ENCODE measurements around the gene RSU1. TPM values are rescaled to one million over a fixed set of nuclear protein-coding genes. Genes with fewer than 3 reads are reported as not detected.

RSU1 gene
- total RNA-seq, 1 donor from 2014 or later = 60.7 TPM

DNA sequence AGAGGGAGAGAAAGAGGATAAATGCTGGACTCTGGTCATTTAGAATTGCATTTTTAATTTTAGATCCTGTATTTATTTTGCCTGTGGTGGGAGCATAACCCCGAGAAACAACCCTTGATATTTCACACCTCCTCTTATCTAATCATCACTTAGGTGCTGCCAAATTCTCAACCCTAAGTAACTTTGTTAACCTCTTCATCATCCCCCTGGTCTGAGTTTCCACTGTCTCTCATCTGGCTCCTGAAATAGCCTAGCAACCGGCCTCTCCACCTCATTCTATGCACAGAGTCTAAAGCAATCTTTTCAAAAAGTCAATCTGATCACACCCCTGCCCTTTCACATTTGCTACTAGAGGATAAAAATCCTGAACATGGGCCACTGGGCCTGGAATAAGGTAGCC, 177.1 kb downstream of the RSU1 start:
- TF ChIP-seq CTCF (IDR thresholded peaks at IDR 0.05) = no peak
- Mint-ChIP-seq H3K4me1 (no peaks in the 10 kb centered on the region), H3K27me3 (no peaks in the 10 kb centered on the region), H3K9me3 (no peaks in the 10 kb centered on the region), H3K4me3 (no peak overlapping the region), H3K36me3 (ENCODE audit: low read depth) (peaks cover 3% of the 10 kb centered on the region), H3K27ac (no peak overlapping the region)
- POLR2A ChIA-PET = no interaction called here
- no peak for DNase-seq
- CTCF ChIA-PET = no interaction called here
- intact Hi-C loops (cut with micrococcal nuclease) = no loop called here
- ATAC-seq (ENCODE audit: low read depth) = no peak

DNA sequence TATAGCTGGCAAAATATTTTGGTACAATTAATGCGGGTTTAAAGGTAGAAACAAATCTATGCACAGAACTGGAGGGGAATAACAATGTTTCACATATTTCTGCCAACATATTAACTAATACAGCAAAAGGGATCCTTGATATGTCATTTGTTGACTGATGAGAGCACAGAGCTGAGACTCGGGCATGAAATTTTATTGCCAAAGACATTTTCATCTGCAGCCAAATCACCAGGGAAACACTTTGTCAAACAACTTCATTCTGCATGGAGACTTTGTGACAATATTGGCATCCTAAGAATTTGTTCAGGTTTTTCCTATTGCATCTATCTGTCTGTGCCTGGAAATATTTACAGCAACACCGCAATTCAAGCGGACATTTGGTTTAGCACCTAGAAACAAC, 177.8 kb downstream of the RSU1 start:
- intact Hi-C loops (cut with micrococcal nuclease) = no loop called here
- H3K9me3 Mint-ChIP-seq = no peaks in the 10 kb centered on the region
- no peak for DNase-seq
- H3K27me3 Mint-ChIP-seq = no peaks in the 10 kb centered on the region
- peaks cover 3% of the 10 kb centered on the region for H3K36me3 Mint-ChIP-seq (ENCODE audit: low read depth)
- ATAC-seq (ENCODE audit: low read depth) = no peak
- no peak overlapping the region for H3K4me3 Mint-ChIP-seq
- no peak overlapping the region for H3K27ac Mint-ChIP-seq
- TF ChIP-seq CTCF (IDR thresholded peaks at IDR 0.05) = no peak
- no peaks in the 10 kb centered on the region for H3K4me1 Mint-ChIP-seq
- CTCF ChIA-PET = no interaction called here
- POLR2A ChIA-PET = no interaction called here

DNA sequence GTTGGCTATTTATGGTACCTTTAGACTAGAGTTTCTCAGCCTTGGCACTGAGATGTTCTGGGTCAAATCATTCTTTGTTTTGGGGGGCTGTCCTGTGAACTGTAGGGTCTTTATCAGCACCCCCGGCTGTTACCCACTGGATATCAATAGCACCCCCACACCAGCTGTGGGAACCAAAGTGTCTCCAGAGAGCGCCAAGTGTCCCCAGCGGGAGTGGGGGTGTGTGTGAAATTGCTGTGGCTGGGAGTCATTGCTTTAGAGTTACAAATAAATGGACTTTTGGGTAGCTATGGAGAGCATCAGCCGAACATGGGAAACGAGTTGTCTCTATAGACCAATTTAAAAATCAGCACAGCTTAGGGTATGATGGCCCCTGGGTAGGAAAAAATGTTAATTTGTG, 184.2 kb downstream of the RSU1 start:
- H3K27ac Mint-ChIP-seq = no peak overlapping the region
- ChIA-PET CTCF (no interaction called here), POLR2A (no interaction called here)
- H3K4me1 Mint-ChIP-seq = no peaks in the 10 kb centered on the region
- no peaks in the 10 kb centered on the region for H3K27me3 Mint-ChIP-seq
- no peak overlapping the region for H3K4me3 Mint-ChIP-seq
- no peaks in the 10 kb centered on the region for H3K9me3 Mint-ChIP-seq
- no peak for TF ChIP-seq CTCF (IDR thresholded peaks at IDR 0.05)
- intact Hi-C loops (cut with micrococcal nuclease) = no loop called here
- DNase-seq = no peak
- ATAC-seq (ENCODE audit: low read depth) = no peak
- H3K36me3 Mint-ChIP-seq (ENCODE audit: low read depth) = peaks cover 6% of the 10 kb centered on the region

DNA sequence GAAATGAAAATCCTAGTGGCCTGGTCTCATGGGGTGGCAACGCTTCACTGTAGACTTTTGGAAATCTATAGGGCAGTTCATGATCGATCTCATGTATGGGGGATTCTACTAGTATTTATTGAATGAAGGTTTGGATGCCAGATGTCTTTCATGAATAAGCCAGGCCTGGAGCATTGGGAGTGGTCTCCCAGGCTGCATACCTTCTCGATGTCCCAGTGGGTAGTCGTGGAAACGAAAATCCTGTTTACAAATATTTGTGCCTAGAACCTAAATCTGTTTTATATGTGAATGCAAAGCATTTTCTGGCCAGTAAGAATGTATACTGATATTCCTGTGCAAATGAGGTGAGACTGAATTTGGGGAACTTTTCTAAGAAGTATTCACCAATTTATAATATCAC, 190.5 kb downstream of the RSU1 start:
- no peak for ATAC-seq (ENCODE audit: low read depth)
- Mint-ChIP-seq H3K4me1 (no peaks in the 10 kb centered on the region), H3K36me3 (ENCODE audit: low read depth) (peaks cover 13% of the 10 kb centered on the region), H3K27ac (no peak overlapping the region), H3K27me3 (no peaks in the 10 kb centered on the region), H3K4me3 (no peak overlapping the region), H3K9me3 (peaks cover 12% of the 10 kb centered on the region)
- DNase-seq = no peak
- no peak for TF ChIP-seq CTCF (IDR thresholded peaks at IDR 0.05)
- POLR2A ChIA-PET = no interaction called here
- intact Hi-C loops (cut with micrococcal nuclease) = no loop called here
- CTCF ChIA-PET = no interaction called here

DNA sequence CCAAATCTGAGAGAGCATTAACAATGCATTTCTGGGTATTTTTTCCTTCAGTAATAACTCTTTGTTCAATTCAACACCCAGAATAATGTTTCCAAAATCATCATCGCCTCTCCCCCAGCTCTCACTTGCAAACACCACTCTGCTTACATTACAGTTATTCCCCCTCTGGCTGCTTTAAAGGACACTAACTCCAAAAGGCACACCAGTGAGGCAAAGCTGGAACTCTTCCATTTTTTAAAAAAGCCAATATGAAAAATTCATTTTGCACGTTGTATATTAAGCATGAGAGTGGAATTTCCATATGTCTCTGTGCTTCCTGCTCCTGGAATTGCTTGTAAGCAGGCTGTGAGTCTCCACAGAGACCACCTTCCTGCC, 204.3 kb downstream of the RSU1 start:
- CTCF ChIA-PET = no interaction called here

More for the DNA sequence above, 204.3 kb downstream of the RSU1 start:
- intact Hi-C loops (cut with micrococcal nuclease) = no loop called here
- DNase-seq = no peak
- Mint-ChIP-seq H3K27ac (no peak overlapping the region), H3K36me3 (ENCODE audit: low read depth) (peaks cover 16% of the 10 kb centered on the region), H3K9me3 (peaks cover 12% of the 10 kb centered on the region), H3K27me3 (no peaks in the 10 kb centered on the region), H3K4me1 (peaks cover 7% of the 10 kb centered on the region), H3K4me3 (no peak overlapping the region)
- POLR2A ChIA-PET = no interaction called here
- no peak for ATAC-seq (ENCODE audit: low read depth)
- TF ChIP-seq CTCF (IDR thresholded peaks at IDR 0.05) = no peak

Measured in activated B cell treated with CpG ODN at 0.5 μM for 24 hours (primary cell).